ENCODE data around the gene YAP1.

The YAP1 gene

DNA sequence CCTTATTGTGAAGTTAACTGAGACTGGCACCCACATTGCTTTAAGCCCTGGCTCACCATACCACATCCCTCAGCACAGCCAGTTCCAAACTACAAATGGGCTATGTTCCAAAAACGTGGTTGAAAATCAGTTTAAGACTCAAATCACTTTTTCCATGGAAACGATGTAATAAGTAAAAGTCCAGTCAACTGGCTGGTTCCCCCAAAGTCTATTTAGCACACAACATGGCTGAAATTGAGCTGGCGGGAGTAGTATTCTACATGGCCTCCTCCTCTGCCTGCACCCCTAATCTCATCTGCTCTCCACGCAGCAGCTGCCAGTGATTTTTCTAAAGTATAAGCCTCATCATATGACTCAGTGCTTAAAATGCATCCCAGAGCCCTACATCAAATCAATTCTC is 166.1 kb downstream of the YAP1 start:
- DNase-seq (ENCODE audit: low read depth): no peak
- TF ChIP-seq, protein P1, sequence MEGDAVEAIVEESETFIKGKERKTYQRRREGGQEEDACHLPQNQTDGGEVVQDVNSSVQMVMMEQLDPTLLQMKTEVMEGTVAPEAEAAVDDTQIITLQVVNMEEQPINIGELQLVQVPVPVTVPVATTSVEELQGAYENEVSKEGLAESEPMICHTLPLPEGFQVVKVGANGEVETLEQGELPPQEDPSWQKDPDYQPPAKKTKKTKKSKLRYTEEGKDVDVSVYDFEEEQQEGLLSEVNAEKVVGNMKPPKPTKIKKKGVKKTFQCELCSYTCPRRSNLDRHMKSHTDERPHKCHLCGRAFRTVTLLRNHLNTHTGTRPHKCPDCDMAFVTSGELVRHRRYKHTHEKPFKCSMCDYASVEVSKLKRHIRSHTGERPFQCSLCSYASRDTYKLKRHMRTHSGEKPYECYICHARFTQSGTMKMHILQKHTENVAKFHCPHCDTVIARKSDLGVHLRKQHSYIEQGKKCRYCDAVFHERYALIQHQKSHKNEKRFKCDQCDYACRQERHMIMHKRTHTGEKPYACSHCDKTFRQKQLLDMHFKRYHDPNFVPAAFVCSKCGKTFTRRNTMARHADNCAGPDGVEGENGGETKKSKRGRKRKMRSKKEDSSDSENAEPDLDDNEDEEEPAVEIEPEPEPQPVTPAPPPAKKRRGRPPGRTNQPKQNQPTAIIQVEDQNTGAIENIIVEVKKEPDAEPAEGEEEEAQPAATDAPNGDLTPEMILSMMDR (IDR thresholded peaks at IDR 0.05; ENCODE audit: insufficient read depth, low read depth, low read length, missing control alignments): no peak

DNA sequence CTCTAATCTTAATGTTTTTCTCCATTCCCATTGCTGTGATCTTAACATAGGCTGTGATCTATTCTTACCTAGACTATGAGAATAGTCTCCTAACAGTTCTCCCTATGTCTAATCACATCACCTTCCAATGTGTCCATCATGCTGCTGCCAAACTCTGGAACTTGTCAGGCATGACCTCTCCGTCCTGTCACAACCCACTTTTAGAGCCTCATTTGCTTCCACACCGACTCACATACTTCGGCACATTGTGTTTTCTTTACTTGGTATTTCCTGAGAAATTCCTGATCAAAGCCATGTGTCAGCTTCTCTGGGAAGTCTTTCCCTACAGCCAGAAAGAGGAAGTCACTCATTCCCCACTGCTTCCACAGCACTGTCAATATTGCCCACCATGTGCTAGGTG is 166.5 kb downstream of the YAP1 start:
- TF ChIP-seq, protein P1 (IDR thresholded peaks at IDR 0.05; ENCODE audit: insufficient read depth, low read depth, low read length, missing control alignments): no peak
- no peak overlapping the region for H3K4me3 ChIP-seq (ENCODE audit: low read depth, low read length)
- DNase-seq (ENCODE audit: low read depth): no peak

More for the DNA sequence above, 166.1 kb downstream of the YAP1 start:
- no peak overlapping the region for H3K4me3 ChIP-seq (ENCODE audit: low read depth, low read length)

DNA sequence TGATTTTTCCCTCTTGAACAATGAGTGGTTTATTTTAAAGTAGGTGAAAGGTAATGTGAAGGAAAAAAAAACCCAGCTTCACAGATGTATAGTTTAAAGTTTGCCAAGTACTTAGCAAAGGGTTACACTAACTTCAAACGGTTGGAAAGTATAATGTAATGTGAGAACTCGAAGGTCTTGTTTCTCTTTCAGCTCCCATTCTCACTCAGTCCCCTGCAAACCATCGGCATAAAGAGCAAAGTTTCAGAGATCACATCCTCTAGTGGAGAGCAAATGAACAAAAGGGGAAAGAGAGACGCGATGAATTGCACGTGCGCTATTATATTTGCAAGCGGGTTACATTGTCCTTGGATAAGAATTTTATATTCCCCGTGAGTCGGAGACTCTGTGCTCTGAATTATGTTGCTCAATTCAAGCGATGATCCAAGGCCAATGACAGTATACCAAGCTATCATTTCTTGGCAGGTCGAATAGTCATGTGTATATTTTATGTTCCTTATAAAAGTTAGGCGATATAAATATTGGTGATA is 169.5 kb downstream of the YAP1 start:
- DNase-seq (ENCODE audit: low read depth): peak; percentile 30
- H3K4me3 ChIP-seq (ENCODE audit: low read depth, low read length): no peak overlapping the region
- TF ChIP-seq, protein P1 (IDR thresholded peaks at IDR 0.05; ENCODE audit: insufficient read depth, low read depth, low read length, missing control alignments): no peak

DNA sequence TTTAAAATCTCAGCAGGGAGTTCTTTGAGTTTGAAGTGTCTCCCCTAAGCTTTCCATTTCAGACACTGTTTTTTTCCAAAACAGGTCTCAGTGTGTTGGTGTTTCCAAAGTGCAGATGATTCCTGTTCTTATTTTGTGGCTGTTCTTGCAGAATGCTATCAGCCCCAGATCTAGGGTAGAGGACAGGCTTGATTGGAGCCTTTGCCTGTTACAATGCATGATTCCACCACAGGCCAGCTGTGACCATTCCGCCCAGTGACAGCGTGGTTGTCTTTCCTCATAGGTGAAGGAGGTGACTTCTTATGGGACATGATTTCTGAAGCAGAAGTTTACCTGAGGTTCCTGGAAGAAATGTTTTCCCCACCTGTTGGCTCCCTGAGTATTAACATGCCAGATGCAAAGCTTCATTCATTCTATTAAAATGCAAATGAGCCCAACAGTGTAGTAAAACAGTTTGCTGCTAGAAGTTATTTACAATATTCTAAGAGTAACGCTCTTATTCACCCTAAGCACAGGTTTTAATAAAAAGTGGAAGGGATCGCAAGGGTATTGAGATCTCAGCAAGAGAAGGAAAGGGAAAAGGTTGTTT is 170.1 kb downstream of the YAP1 start:
- TF ChIP-seq, protein P1 (IDR thresholded peaks at IDR 0.05; ENCODE audit: insufficient read depth, low read depth, low read length, missing control alignments): no peak
- H3K4me3 ChIP-seq (ENCODE audit: low read depth, low read length): no peak overlapping the region
- no peak for DNase-seq (ENCODE audit: low read depth)

Measured in GM12865 (cell line).